ENCODE results near the gene C9orf78.

Gene C9orf78

DNA sequence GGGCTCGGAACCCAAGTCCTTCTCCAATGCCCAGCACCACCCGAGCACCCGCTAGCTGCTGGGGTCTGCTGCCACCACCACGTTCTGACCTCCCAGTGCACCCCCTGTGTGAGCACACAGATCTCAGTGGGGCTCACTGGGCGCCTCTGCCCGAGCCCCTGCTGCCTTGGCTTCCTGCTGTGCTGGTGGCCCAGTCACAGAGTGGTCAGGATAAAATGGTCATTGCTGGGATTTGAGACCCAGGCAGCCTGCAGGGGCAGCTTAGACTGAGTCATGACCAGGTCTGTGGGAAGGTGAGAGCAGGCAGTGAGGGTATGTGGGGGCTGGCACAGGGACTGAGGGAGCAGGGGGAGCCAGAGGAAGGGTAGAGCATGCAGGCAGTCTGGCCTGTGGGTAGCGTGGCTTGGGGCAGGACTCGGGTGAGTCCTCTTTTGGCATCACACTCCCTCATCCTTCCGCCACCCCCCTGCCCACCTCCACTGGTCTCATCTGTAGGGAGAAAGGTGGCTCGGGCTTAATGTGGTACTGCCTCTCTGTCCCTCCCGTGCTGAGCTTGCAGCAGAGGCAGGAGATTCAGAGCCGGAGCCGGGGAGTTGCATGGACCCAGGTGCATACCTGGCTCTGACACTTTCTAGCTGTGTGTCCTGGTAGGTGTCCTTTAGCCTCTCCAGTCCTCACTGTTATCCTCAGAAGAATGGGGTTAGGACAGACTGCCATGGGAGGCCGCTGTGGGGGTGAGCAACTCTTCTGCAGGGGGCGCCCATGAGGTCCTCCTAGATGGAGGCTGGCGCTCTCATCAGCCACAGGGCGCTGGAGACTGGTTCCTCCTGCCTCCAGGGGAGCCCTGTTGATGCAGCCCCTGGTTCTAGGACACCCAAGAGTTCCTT is 32.3 kb upstream of the C9orf78 start:
- no peak for DNase-seq

DNA sequence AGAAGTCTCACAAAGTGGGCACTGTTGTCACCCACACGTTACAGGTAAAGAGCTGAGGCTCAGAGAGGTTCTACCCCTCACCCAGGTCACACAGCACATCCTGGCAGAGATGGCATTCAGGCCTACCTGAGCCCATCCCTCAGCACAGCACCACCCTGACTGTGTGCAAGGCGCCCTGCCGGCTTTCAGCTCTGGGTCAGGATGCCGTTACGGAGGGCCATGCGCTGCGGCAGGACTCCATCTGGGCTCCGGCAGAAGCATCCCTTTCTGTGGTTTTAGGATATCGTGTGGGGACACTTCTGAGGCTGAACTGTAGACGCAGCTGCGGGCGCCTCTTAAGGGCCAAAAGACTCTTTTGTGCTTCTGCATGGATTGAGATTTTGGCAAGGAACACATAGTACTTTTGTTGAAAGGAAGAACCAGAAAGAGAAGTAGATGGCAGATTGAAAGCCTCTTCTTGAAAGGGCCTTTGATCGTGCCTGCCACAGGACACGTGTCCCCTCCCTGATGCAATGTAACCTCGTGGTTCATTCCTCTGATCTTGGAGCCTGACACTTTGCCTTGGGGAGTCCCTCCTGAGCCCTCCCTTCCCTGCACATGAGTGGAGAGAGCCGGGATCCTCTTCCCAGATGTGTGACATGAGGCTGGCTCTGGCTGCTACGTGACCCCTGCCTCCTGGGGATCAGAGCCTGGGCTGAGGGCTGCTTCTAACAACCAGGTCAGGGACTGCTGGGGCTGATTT is 31.5 kb upstream of the C9orf78 start:
- peak; percentile 45 for DNase-seq

DNA sequence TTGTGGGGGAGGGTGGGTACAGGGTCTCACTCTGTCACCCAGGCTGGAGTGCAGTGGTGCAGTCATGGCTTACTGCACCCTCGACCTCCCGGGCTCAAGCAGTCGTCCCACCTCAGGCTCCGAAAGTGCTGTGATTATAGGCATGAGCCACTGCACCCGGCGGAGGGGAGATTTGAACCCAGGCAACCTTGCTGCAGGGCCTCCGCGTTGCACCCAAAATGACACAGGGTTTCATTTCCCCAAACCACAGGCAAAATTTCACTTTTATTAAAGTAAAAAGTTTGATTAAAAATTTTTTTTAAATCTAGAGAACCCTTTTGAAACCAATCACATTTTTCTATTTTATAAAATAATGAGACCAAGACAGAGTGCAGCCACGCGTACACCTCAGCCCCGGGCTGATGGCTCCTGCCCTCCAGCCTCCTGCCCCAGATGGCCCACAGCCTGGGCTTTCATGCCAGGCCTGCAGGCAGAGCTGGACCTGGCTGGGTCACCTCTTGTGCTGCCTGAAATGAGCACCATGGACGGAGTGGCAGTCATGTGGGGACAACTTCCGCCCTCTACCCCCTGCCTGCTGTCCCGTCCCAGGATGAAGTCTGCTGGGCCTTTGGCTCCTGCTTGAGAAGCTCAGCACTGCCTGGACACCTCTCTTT is 30.7 kb upstream of the C9orf78 start:
- no peak for DNase-seq

DNA sequence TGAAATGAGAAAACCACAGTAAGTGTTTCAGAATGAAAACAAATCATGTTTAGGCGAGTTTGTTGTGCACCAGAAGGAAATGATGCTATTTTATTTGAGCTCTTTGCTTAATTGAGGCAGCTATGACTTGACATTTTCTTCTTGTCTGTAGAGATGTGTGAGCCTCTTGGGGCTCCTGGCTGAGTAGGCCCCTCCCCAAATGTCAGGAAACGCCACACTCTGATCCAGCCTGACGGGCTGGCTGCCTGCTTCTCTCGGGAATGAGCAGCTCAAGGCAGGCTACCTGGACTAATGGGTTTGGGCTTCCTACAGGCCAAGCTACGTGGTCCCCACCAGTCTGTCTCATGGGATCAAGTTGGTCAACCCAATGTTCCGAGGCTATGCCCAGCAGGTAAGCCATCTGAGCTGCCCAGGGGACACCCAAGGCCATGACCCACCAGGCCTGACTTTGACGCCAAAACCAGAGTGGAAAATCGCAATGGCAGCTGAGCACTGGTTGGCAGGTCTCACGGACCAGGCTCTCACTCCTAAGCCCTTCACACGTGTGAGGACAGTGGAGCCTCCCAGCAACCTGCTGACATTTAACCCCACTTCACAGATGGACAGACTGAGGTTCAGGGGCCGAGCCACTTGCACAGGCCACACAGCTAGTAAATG is 30.0 kb upstream of the C9orf78 start:
- DNase-seq: no peak

DNA sequence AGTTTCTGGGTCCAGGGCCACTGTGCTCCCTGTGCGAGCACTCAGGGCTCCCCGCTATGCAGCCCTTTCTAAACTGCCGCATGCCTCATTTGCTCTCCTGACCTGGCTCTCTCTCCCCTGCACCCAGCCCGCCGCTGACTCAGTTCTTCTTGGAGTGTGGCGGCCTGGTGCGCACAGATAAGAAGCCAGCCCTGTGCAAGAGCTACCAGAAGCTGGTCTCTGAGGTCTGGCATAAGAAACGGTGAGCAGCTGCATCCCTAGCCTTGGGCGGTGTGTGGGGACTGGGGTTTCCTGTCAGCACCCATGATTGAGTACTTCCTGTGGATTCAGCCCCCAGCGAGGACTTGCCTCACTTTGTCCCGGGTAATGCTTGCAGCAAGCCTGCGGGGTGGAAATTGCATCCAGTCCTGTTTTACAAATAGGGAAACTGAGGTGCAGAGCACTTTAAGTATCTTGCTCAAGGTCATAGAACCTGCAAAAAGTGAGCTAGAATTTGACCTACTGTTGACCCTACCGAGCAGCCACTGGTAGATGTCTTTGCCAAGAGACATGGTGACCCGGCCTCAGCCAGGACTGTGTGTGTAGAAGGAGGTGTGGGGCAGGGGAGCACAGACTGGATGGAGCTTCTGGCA is 28.1 kb upstream of the C9orf78 start:
- DNase-seq: peak; percentile 75

DNA sequence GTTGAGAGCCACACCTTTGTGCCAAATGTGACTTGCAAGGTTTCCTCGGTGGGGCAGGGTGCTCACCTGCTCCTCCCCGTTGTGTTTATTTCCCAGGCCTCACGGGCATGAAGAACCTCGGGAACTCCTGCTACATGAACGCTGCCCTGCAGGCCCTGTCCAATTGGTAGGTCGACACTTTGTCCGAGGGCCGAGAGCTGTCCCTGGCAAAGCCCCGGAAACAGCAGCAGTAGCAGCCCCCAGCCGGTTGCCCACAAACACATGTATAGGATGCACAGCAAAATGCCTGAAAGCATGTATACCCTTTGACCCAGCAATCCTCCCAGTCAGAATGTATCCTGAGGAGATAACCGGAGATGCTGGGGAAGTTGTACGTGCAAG is 26.4 kb upstream of the C9orf78 start:
- DNase-seq: no peak

DNA sequence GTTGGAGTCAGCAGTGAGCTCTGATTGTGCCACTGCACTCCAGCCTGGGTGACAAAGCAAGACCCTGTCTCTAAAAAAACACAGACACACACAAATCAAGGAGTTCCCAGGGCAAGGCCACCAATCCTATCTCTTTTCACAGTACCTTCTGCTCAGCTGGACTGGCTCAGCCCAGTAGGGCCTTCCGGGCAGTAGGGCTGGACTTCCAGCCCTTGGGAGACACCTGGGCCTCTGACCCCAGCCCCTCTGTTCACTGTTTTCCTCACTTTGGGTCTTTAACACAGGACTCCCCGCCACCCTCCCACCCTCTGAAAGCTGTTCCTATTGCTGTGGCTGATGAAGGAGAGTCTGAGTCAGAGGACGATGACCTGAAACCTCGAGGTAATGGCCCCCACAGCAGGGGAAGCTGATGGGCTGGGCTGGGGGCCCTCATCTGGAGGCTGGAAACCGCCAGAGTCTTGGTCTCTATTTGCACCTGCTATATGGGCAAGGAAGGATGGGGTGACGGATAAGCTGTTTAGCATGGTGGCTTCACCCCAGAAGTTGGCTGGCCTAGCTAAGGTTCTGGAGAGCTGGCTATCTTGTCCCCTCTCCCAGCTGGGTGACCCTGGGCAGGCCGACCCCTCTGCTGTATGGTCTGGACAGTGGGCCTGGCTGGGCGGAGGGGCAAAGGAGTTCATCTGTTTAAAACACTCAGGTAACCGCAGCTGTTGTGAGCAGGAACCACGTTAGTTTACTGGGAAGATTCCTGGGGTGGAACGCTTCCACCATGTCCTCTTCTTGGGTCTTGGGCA is 25.8 kb upstream of the C9orf78 start:
- DNase-seq: no peak

DNA sequence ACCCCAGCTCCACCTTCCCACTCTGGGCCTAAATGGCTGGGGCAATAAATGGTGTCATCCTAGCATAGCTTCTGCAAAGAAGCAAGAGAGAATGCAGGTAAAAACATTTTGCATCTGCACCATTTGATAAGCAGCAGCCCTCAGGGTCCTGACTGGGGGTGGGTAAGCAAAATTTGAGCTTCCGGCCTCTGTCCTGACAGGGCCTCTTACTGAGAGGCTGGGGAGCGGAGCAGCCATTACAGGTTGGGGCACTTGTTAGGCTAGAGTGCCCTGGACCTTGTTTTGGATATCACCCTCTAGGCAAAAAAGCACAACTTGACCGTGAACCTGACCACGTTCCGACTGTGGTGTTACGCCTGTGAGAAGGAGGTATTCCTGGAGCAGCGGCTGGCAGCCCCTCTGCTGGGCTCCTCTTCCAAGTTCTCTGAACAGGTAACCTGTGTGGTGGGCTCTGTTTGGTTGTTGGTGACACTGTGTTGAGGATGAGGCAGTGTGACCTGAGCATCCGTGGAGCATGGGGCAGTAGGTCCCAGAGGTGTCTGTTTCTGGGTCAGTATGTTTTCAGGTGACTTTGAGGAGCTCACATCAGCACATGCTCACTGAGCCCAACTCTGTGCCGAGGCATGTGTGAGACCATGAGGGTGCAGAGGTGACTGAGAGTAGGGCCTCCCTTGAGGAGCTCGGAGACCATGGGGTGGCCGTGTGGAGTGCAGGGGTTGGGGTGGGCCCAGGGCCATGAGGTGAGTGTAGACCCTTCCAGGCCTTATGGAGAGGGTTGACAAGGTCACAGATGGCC is 23.3 kb upstream of the C9orf78 start:
- DNase-seq: no peak

DNA sequence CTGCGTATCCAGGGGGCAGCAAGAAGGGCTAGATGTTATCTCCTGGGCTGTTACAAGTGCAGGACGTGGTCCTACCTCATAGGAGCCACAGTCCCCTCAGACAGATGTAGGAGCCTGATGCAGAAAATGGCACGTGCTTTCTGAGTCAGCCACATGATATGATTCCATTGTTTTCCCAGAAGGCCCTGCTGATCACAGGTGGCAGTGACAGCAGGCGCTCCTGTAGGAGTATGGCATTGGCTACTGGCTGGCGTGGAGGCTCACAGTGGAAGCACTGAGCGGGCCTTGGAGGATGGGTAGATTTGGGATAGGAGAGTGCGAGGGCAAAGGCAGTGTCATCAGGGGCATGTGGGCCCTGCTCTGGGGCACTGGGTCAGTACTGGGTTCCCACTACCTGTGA is 22.1 kb upstream of the C9orf78 start:
- DNase-seq: no peak

DNA sequence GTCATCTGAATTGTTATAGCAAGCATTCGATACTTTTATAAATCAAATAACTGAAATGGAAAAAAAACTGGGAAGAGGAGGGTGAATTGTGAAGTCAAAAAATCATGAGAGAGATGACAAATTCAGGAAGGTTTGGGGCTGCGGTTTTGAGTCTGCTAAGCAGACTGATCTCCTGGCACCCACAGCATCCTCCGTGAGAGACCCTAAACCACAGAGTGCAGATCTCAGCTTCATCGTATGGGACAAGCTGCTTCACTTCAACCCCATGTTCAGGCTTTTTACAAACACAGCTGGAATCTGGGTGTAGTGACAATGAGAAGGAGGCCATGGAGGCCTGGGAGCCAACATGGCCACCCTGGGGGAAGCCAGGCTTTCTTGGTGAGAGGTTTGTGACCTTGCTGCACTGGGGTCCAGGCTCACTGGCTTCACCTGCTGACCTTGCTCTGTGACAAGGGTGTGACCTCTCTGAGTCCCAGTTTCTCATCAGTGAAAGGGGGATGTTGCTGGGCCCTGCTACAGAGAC is 19.6 kb upstream of the C9orf78 start:
- DNase-seq: no peak

DNA sequence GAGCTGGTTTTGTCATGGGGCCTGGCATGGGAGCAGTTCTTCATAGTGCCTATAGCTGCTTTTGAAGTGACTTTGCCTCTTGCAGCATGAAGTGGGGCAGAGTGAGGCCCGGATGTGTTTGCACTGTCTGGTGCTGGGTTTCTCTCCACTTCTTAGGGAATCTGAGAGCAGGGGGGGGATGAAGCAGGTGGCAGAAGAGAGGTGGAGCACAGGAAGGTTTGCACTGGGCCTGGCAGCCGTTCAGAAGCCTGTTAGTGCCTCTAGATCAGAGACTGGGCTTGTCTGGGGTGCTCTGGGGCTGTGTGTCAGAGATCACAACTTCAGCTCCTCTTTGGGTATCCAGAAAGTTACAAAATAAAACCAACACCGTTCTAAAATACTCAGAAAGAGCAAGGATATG is 18.5 kb upstream of the C9orf78 start:
- no peak for DNase-seq

DNA sequence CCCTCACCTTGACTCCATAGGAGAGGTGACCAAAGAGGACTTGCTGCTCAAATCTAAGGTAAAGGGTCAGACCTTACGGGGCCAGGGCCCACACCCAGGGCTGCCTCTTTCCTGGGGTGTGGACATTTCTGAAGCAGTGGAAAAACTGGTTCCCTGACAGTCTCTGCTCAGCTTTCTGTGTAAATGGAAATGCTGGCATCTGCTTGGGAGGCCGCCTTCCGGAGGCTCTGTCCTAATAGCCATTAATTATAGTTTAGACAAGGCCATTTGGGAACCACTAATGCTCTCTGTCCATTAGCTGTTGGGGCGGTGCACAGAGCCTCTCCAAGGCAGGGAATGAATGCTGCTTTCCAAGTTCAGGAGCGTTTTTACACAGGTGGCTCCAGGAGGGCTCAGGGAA is 17.5 kb upstream of the C9orf78 start:
- no peak for DNase-seq

DNA sequence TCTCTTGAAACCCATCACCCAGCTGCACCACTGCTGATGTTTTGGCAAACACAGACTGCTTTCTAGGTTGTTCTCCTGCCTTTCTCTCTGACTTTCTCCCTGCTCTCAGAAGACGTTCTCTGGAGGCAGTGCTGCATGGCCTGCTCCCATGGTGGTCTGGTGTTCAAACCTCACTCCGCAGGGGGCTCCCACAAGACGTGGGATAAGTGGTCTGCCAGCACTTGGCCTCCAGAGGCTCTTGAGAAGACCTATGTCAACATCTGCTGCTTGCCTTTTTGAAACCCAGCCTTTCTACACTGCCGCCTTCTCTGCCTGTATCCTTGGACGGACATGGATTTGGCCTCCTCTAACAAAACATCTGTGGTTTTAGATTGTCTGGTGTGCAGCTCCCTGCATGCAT is 16.7 kb upstream of the C9orf78 start:
- DNase-seq: no peak

DNA sequence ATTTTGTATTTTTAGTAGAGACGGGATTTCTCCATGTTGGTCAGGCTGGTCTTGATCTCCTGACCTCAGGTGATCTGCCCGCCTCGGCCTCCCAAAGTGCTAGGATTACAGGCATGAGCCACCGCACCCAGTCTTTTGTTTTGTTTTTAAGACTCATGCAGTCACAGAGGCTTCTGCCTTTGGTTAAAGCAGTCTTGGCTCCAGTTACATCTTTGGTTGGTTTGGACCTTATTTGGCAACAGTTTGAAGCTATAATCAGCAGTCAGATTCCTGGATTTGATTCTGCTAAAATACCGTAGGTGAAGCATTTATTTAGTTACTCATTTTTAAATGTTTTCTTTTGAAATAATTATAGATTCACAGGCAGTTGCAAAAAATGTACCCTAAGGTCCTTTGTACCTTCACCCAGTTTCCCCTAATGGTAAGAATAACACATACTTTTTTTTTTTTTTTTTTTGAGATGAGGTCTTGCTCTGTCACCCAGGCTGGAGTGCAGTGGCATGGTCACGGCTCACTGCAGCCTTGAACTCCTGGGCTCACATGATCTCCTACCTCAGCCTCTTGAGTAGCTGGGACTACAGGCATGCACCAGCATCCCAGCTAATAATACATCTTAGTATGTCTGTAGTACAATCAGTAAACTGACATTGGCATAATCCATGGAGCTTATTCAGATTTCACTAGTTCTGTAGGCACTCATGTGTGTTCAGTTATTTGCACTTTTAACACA is 15.9 kb upstream of the C9orf78 start:
- no peak for DNase-seq

DNA sequence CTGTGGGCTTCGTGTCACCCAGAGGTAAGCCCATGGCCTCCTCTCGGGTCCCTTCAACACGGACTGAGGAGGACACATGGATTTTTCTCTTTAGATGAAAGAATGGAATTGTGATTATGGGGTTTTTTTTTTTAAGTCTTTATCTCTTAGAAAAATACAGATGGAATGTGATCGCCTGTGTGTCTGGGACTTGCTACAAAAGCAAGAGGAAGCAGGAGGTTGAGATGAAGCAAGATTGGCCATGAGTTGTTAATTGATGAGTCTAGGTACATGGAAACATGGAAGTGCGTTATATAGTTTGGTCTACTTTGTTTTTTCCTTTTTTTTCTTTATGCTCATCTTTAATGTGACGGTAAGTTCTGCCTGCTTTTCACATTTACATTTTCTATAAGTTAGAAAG is 14.8 kb upstream of the C9orf78 start:
- no peak for DNase-seq

DNA sequence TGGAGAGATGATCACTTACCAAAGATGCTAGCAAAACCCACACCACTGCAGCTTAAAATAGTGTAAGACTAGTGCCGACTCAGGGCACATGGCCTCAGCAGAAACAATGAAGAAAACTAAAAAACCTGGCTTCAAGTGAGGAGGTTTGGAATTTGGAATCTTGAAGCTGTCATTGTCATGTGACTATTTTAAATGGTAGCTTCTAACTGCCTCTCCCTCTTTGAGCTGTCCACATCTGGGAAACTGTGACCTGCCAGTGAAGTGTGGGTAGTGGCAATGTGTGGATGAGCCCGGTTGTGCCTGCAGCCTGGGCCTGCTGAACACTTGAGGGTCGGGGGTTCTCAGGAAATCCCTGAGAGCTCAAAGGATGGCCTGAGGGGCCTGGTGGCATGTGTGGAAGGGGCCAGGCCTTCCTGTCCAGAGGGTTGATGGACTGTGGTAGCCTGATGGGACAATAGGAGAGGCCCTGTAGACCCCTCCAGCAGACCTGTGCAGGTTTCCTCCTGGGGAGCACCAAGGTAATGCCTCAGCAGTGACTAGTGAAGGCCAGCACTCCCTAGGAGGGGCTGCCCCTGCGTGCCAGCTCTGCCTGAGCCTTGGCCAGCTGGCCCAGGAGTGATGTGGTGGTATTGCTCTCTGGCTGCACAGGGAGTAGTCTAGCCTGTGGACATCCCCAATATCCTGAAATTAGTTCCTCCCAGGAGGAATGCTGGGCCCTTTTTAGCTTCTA is 13.8 kb upstream of the C9orf78 start:
- DNase-seq: no peak

DNA sequence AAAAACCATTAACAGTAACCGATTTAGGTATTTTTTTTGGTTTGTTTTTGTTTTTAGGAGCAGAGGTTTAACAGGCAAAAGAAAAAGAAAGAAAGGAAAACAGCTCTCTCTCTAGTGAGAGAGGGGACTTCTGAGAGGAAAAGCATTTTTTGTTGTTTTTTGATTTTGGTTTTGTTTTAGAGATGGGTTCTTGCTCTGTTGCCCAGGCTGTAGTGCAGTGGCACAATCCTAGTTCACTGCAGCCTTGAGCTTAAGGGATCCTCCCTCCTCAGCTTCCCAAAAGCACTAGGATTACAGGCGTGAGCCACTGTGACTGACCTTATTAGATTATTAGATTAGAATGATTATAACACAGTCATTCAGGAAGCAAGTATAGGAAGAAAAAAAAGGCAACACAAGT is 10.3 kb upstream of the C9orf78 start:
- no peak for DNase-seq

DNA sequence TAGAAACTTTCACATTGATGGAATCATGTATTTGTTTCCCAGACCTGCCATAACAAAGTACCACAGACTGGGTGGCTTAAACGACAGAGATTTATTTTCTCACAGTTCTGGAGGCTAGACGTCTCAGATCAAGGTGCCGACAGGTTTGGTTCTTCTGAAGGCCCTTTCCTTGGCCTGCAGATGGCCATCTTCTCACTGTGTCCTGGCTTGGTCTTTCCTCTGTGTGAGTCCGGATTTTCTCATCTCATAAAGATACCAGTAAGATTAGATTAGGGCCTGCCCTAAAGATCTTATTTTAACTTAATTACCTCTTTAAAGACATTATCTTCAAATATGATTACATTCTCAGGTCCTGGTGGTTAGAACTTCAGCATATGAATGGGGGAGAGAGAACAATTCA is 6.0 kb upstream of the C9orf78 start:
- no peak for DNase-seq

DNA sequence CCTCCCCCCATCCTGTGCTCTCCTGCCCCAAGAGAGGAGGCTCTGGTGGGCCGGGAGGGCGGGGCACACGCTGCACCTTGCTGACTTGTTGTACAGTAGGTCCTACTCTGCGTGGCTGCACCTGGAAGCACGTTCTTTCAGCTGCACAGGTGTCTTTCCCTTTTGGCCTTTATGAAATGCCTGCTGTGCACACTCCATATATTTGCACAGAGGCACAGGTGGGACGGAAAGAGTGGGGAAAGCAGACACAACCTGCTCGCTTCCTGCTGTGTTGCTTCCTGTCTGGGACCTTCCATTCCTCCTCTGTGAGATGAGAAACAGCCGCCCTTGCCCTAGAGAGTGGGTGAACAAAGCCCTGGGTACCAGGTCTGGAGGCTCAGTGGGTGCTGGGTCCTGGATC is 5.0 kb upstream of the C9orf78 start:
- no peak for DNase-seq
